Body of pancreas (tissue), 4 donors: ENCODE data around the gene SEPHS1.

Experiments used
- CTCF ChIP-seq, 7 experiments: fragments of 450-650 bp in 4 of 7; fragments of 200-600 bp in 3 of 7; sonication (generic) in 3 of 7; IDR thresholded peaks; one replicate each; pipeline ENCODE4 v1.5.1; 2016 to 2019; ENCODE audit warnings: antibody characterized with exemption in 7 of 7
- POLR2A ChIP-seq, 3 donors: fragments of 450-650 bp; IDR thresholded peaks; one replicate each; pipeline ENCODE4 v1.6.1; 2016; ENCODE audit warnings: antibody characterized with exemption in 3 of 3, mild to moderate bottlenecking in 2 of 3

- TF ChIP-seq CTCF (IDR thresholded peaks at IDR 0.05) (no peak), POLR2A (IDR thresholded peaks at IDR 0.05) (no peak)
Observed at GRCh38 chr10:13294784-13295183, 53.3 kb downstream of the SEPHS1 start.
